Caki2 (cell line): ENCODE data around the gene ZNF143. TPM values are rescaled to one million over a fixed set of nuclear protein-coding genes. Genes with fewer than 3 reads are reported as not detected.

ENCODE experiments used
- DNase-seq: peaks from one replicate; pipeline ENCODE4 v3.0.0-alpha.2; 2015; ENCODE audit warnings: low read depth
- in situ Hi-C: cut with HindIII; loops from 2 replicates; pipeline ENCODE4 v1.10.0; 2016; ENCODE audit warnings: low sequenced_read_pairs, low pct_unique_long_range_greater_than_20kb, mixed read lengths
- total RNA-seq: library from RNA; depleted of rRNA; stranded (reverse); fragments of >200 nt; shearing (Covaris generic); gene quantifications from 2 replicates; pipeline ENCODE4 v1.2.3, GENCODE V29; 2014; ENCODE audit warnings: low replicate concordance; rRNA removed

Gene ZNF143
- total RNA-seq, 1 experiment from 2014 or later: 15.2 TPM

DNA sequence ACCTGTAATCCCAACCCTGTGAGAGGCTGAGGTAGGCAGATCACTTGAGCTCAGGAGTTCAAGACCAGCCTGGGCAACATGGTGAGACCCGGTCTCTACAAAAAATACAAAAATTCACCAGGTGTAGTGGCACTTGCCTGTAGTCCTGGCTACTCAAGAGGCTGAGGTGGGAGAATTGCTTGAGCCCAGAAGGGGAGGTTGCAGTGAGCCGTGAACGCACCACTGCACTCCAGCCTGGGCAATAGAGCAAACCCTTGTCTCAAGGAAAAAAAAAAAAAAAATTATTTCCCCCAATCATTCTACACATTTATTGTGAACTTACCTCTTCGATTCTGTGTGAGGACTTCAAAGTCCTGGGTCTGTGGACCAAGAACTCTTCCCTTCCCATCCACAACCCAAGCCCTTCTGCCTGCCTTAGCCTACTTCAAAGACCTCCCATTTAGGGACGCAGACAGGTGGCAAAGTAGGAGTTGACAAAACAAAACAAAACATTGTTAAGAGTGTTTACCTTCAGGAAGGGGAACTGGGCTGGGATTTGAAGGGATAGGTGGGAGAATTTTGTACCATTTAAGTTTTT is 108.9 kb downstream of the ZNF143 start:
- DNase-seq: no peak
- in situ Hi-C loops: no loop called here

DNA sequence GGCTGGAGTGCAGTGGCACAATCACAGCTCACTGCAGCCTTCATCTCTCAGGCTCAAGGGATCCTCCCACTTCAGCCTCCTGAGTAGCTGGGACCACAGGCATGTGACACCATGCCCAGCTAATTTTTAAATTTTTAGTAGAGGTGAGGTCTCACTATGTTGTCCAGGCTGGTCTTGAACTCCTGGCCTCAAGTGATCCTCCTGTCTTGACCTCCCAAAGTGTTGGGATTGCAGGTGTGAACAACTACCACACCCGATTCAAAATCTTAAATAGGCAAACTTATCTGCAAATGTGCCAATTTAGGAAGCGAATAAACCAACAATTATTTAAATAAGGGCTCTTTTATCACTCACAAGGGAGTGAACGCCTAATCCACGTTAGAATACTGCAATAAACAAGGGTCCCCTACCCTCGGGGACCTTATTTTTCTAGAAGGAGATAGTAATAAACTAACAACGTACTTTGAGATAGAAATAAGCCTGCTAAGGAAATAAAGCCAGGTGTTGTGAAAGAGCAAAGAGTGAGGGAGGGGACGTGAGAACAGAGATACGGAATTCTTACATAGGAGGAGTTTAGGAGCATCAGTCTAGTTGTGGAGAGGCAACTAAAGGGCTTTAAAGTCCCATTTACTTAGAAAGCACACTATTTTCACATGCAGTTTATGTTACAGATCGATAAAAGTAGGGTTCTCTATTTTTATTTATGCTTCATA is 109.7 kb downstream of the ZNF143 start:
- DNase-seq: no peak
- in situ Hi-C loops: no loop called here

DNA sequence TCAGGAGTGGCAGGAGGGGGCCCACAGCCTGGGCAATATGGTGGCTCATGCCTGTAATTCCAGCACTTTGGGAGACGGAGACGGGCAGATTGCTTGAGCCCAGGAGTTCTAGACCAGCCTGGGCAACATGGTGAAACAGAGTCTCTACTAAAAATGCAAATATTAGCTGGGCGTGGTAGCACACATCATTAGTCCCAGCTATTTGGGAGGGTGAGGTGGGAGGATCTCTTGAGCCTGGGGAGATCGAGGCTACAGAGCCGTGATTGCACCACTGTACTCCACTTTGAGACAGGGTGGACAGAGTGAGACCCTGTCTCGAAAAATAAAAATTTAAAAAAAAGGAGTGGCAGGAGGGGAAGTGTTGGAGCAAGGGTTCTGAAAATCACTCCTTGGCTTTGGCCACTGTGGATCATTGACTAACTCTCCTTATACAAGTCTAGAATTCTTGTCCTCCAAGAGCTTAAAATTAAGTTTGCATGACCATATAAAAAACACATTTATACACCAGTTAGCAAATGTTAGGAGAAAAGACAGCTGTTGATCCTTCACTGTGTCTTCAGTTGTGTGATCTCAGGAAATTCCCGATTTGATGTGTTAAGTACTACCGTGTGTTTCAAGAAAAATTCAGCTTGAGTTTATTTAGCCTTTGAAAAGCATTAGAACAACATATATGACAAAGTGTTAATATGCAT is 110.4 kb downstream of the ZNF143 start:
- in situ Hi-C loops: no loop called here

DNA sequence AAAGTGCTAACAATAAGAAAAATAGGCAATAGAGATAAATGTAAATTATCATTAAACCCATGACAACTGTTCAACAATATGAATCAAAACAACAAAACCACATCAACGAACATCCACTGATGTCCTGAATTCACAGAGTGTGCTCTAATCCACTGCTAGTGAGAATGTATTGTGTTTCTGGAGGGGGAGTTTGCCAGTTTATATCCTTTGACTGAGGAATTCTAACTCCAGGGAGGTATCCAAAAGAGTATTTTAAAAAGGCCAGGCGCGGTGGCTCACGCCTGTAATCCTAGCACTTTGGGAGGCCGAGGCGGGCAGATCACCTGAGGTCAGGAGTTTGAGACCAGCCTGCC is 110.9 kb downstream of the ZNF143 start:
- DNase-seq: no peak
- in situ Hi-C loops: no loop called here

More for the DNA sequence above, 110.4 kb downstream of the ZNF143 start:
- DNase-seq: peak; percentile 56

DNA sequence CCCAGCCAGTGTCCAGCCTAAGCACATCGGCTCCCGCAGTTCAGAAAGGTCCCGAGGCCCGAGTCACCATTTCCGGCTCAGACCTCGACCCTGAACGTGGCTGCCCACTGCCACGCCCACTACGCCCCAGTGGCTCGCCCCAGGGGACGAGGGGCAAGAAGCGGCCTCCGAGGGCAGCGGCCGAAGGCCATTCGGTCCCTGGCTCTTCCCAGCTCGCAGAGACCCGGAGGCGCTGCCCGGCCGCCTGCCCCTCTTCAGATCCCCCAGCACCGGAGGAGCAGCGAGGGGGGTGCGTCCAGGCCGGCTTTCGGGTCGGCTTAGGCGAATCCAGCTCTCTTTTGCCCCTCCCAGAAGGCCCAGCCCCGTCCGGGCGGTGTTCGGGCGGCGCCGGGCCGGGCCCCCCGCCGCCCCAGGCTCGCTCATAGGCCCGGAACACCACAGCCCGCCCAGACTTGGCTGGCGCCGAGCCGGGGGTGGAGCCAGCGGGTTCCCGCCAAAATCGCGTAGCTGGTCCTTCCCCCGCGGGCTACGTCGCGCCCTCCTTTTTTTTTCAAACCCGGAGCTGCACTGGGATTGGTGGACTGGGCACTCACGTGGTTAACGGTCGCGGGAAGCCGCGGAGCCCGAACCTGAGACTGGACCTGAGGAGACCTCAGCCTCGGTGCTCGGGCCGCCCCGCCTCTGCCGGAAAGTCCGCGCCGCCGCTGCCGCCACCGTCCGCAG is 112.4 kb downstream of the ZNF143 start, which contains the start of gene WEE1:
TSS of gene WEE1 (plus strand) at position 619 of the 723 bp plus-strand sequence. CDS start 264 bp downstream, outside the sequence.
- in situ Hi-C loops: no loop called here
- peak; percentile 100 for DNase-seq

DNA sequence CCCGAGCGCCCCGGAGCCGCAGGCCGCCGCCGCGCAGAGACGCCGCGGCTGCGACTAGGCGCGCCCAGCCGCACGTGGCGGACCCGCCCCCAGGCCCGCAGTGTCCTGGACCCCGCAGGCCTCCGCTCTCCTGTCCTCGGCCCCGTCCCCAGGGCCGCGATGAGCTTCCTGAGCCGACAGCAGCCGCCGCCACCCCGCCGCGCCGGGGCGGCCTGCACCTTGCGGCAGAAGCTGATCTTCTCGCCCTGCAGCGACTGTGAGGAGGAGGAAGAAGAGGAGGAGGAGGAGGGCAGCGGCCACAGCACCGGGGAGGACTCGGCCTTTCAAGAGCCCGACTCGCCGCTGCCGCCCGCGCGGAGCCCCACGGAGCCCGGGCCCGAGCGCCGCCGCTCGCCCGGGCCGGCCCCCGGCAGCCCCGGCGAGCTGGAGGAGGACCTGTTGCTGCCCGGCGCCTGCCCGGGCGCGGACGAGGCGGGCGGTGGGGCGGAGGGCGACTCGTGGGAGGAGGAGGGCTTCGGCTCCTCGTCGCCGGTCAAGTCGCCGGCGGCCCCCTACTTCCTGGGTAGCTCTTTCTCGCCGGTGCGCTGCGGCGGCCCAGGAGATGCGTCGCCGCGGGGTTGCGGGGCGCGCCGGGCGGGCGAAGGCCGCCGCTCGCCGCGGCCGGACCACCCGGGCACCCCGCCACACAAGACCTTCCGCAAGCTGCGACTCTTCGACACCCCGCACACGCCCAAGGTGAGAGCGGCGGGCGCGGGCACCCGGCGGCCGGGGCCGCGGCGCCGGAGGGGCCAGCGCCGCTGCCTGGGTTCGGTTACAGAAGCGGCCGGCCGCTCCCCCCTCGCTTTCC is 113.2 kb downstream of the ZNF143 start:
- DNase-seq: no peak
- in situ Hi-C loops: no loop called here

DNA sequence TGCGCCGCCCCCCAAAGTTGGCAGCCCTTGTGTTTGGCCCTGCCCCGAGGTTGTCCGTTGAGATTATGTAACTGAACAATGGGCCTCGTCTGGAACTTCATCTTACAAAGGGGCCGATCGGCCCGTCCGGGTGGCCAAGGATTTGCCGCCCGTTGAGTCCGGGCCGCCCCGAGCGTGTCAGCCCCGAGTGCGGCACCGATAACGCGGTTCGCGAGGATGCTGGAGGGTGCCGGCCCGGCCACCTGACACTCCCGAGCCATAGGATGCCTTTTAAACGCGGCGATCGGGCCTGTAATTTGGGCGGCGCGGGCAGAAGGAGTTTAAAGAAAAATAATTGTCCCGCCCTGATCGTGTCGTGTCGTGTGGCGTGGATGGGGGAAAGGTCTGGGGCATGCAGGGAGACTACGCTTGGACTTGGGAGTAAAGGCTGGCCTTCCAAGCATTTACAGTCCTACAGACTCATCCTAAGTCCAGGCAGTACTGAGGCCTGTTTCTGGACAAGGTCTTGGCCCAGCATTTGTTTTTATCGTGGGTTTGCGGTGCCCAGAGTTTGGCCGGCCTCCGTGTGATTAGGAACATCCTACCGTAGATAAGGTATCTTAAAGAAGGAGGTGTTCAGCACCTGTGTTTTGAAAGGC is 113.9 kb downstream of the ZNF143 start:
- no peak for DNase-seq
- in situ Hi-C loops: no loop called here

DNA sequence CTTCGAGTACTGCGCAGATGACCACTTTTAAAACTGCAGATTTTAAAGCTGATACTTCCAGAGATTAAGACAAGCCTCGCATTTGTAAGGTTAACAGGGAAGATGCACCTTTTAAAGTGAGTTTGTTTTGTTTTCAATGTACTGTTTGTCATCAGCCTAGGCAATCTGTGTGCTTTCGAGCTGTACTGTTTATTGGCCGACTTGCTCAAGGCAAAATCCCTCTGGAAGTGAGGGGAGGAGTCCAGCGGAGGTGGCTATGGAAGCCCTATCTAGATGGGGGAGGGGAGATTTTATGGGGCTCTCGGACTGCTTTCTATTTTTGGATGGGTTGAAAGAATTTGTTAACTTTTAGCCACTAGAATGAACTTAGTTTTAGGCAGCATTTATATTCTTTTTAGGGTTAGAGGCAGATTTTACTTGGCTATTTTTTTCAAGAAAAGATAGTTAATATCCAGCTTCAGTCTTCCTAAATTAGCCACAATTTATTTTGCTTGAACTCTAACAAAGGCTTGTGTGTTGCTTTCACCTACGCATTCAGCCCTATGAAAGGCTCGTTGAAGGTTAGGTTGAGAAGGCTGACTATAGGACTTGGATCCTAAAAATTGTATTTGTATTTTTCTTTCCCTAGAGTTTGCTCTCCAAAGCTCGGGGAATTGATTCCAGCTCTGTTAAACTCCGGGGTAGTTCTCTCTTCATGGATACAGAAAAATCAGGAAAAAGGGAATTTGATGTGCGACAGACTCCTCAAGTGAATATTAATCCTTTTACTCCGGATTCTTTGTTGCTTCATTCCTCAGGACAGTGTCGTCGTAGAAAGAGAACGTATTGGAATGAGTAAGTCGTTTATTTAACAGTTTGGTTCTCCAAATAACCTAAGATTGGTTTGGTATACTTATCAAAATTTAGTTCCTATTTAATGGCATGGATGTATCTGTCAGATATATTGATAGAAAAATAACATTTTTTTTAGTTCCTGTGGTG is 114.7 kb downstream of the ZNF143 start:
- peak; percentile 75 for DNase-seq
- in situ Hi-C loops: no loop called here

DNA sequence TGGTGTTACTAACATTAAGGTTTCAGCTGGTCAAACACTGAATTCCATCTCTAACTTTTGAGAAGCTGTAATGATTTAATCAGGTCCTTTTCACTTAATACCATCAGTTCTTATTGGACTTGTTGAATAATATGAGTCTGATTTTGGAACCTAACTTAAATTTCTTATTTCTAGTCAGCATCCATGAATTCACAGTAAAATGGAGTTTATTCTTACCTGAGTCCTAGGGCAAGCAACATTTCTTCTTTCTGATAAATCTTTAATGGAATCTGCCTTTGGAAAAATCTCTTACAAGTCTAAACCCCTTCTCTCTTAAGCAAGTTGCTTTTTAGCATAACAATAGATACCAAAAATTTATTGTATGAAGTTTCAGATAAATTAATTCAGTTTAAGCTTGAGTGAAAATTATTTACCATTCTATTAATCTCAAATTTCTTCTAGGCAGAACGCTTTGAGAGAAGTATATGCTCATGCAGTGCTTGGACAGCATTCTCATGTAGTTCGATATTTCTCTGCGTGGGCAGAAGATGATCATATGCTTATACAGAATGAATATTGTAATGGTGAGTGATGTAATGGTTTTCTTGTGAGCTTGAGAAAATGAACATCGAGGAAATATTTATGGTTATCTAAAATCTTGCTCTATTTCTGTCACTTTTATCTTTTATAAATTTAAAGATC is 116.0 kb downstream of the ZNF143 start:
- DNase-seq: no peak
- in situ Hi-C loops: no loop called here

DNA sequence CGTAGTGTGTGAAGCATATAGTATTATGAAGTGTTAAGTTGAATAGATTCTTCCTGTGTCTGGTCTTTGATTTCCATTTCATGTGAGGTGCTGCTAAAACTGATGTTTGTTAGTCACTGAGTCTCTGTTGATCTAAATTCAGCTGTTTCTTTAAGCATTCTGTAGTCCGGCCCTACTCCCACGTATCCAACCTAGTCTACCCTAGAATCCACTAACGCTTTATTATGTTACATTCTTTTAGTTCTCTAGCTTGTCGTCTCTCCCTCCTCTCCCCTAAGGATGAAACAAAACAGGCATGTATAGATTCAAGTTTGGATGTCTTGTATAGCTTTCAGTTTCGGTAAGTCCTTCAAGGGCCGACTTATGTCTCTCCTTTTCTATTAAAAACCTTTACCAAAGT is 116.7 kb downstream of the ZNF143 start:
- DNase-seq: no peak

More for the DNA sequence above, 116.7 kb downstream of the ZNF143 start:
- in situ Hi-C loops: no loop called here

Other genes with a start within 250 kb of the ZNF143 start
- 84.6 and 105 TPM in 2 replicates for gene DENND5A, start 195.7 kb upstream of the ZNF143 start, total RNA-seq
- gene TMEM41B, start 146.4 kb upstream of the ZNF143 start, total RNA-seq: 50.6 and 52.8 TPM in 2 replicates
- 74.0 and 77.4 TPM in 2 replicates for gene IPO7, start 76.4 kb upstream of the ZNF143 start, total RNA-seq
- 80.6 and 104 TPM in 2 replicates for gene WEE1, start 112.7 kb downstream of the ZNF143 start, total RNA-seq
- 12.0 and 22.1 TPM in 2 replicates for gene SWAP70, start 203.1 kb downstream of the ZNF143 start, total RNA-seq